Testis (tissue), 2 donors: ENCODE measurements around the gene ATF7.

ENCODE experiments used
- CTCF ChIP-seq, 3 experiments: fragments of 450-650 bp in 2 of 3; fragments of 200-600 bp in 1 of 3; sonication (generic) in 1 of 3; IDR thresholded peaks; one replicate each; pipeline ENCODE4 v1.5.1; 2016 to 2019; ENCODE audit warnings: antibody characterized with exemption in 3 of 3, mild to moderate bottlenecking in 2 of 3, moderate library complexity in 1 of 3
- POLR2A ChIP-seq: fragments of 450-650 bp; IDR thresholded peaks from one replicate; pipeline ENCODE4 v1.6.1; 2017; ENCODE audit warnings: antibody characterized with exemption, mild to moderate bottlenecking, moderate library complexity

GRCh38 chr12:53644133-53644532, 18.0 kb upstream of the ATF7 start:
- TF ChIP-seq CTCF (IDR thresholded peaks at IDR 0.05) (no peak), POLR2A (no peak)
